Caco-2 (cell line): ENCODE data around the gene MCC. TPM values are rescaled to one million over a fixed set of nuclear protein-coding genes. Genes with fewer than 3 reads are reported as not detected.

Experiments
- BruUV-seq: library from RNA; stranded (reverse); fragments of 400-500 nt; replicated peaks from 2 replicates; lab custom pipeline; 2021; lab: Mats Ljungman, UMichigan
- CTCF ChIA-PET: fragments of 300-600 bp; sonication (Branson Sonifier 250); formaldehyde crosslinking; loops from one replicate; lab custom pipeline; 2022; ENCODE audit warnings: antibody characterized with exemption; lab: Charles Lee
- POLR2A ChIA-PET: fragments of 300-600 bp; sonication (Branson Sonifier 250); formaldehyde crosslinking; loops from one replicate; lab custom pipeline; 2022; ENCODE audit warnings: antibody characterized with exemption; lab: Charles Lee
- DNase-seq, 2 experiments: peaks; one replicate each; pipeline versions ENCODE4 v3.0.0 to v3.0.0-alpha.2; 2020 to 2022
- H3K27me3 ChIP-seq: replicated peaks from 2 replicates; pipeline ENCODE4 v1.6.0; 2011; ENCODE audit warnings: low read length; ENCODE audit not compliant: control insufficient read depth, insufficient read depth
- H3K36me3 ChIP-seq: 2 replicates; pipeline ENCODE4 v1.5.1; 2011; ENCODE audit warnings: low read length; ENCODE audit not compliant: control insufficient read depth, insufficient read depth
- H3K4me1 ChIP-seq: fragments of 250-450 bp; sonication (Bioruptor Pico); 2 replicates; pipeline ENCODE4 v1.5.1; 2020; ENCODE audit warnings: mild to moderate bottlenecking
- H3K4me3 ChIP-seq: 2 replicates; pipeline ENCODE4 v1.5.1; 2011; ENCODE audit warnings: low read depth, mild to moderate bottlenecking, control low read depth, low read length
- H3K9me3 ChIP-seq: fragments of 250-450 bp; sonication (Bioruptor Pico); 2 replicates; pipeline ENCODE4 v1.5.1; 2020; ENCODE audit warnings: mild to moderate bottlenecking, moderate library complexity
- H3K27ac Mint-ChIP-seq: one replicate; pipeline ENCODE4 v1.8.0; 2022; ENCODE audit warnings: mixed read lengths; ENCODE audit not compliant: unreplicated experiment
- H3K27me3 Mint-ChIP-seq: one replicate; pipeline ENCODE4 v1.8.0; 2022; ENCODE audit warnings: mixed read lengths; ENCODE audit not compliant: insufficient read depth, unreplicated experiment
- H3K36me3 Mint-ChIP-seq: one replicate; pipeline ENCODE4 v1.8.0; 2022; ENCODE audit warnings: mild to moderate bottlenecking, mixed read lengths; ENCODE audit not compliant: insufficient read depth, unreplicated experiment
- H3K4me1 Mint-ChIP-seq: one replicate; pipeline ENCODE4 v1.8.0; 2022; ENCODE audit warnings: low read depth, mixed read lengths; ENCODE audit not compliant: unreplicated experiment
- H3K4me3 Mint-ChIP-seq: one replicate; pipeline ENCODE4 v1.8.0; 2022; ENCODE audit warnings: mild to moderate bottlenecking, moderate library complexity, mixed read lengths; ENCODE audit not compliant: unreplicated experiment
- H3K9me3 Mint-ChIP-seq: one replicate; pipeline ENCODE4 v1.8.0; 2022; ENCODE audit warnings: mixed read lengths; ENCODE audit not compliant: unreplicated experiment
- CTCF ChIP-seq, 2 experiments: fragments of 200-600 bp in 1 of 2; IDR thresholded peaks; 1 replicate in 1 of 2; 2 replicates in 1 of 2; pipeline versions ENCODE4 v1.5.1 to v1.8.0; 2011 to 2022; ENCODE audit warnings: antibody characterized with exemption in 1 of 2, control low read depth in 1 of 2, inconsistent platforms in 1 of 2, low read depth in 1 of 2, low read length in 1 of 2, mild to moderate bottlenecking in 1 of 2, moderate library complexity in 1 of 2; ENCODE audit not compliant: insufficient read depth in 1 of 2, severe bottlenecking in 1 of 2, unreplicated experiment in 1 of 2
- intact Hi-C: fragments of 100-400 bp; cut with micrococcal nuclease; formaldehyde crosslinking; loops from one replicate; pipeline ENCODE4 v1.10.0; 2022; ENCODE audit not compliant: unreplicated experiment
- total RNA-seq: library from RNA; stranded (reverse); gene quantifications from 2 replicates; pipeline ENCODE4 v1.2.3, GENCODE V29; 2022

Gene MCC
- total RNA-seq, 1 experiment from 2014 or later: 0.09 TPM

GRCh38 chr5:113520899-113521298 lies 32.6 kb upstream of the MCC start:
- Mint-ChIP-seq H3K4me3 (no peak overlapping the region), H3K4me1 (no peaks in the 10 kb centered on the region), H3K36me3 (peaks cover 15% of the 10 kb centered on the region), H3K27ac (no peak overlapping the region), H3K9me3 (no peaks in the 10 kb centered on the region), H3K27me3 (no peaks in the 10 kb centered on the region)
- no peaks in the 10 kb centered on the region for H3K9me3 ChIP-seq
- ChIA-PET CTCF (no interaction called here), POLR2A (no interaction called here)
- DNase-seq: no peak
- intact Hi-C loops: no loop called here
- no peaks in the 10 kb centered on the region for H3K4me1 ChIP-seq
- H3K4me3 ChIP-seq: no peak overlapping the region
- no peaks in the 10 kb centered on the region; the same call in 1 of the 2 replicates for H3K36me3 ChIP-seq
- no TSS peak for BruUV-seq
- no peaks in the 10 kb centered on the region for H3K27me3 ChIP-seq
- no peak for TF ChIP-seq CTCF (IDR thresholded peaks at IDR 0.05; ENCODE audit: insufficient read depth in 1 of 2, low read depth in 1 of 2, low read length in 1 of 2, severe bottlenecking in 1 of 2, unreplicated experiment in 1 of 2)

- intact Hi-C loops: no loop called here
- H3K4me1 Mint-ChIP-seq: peaks cover 3% of the 10 kb centered on the region
- no peaks in the 10 kb centered on the region for H3K4me1 ChIP-seq
- H3K27me3 Mint-ChIP-seq: no peaks in the 10 kb centered on the region
- ChIA-PET POLR2A (no interaction called here), CTCF (no interaction called here)
- H3K4me3 ChIP-seq: no peak overlapping the region
- no TSS peak for BruUV-seq
- peaks cover 15% of the 10 kb centered on the region for H3K36me3 Mint-ChIP-seq
- DNase-seq: no peak
- no peak overlapping the region for H3K27ac Mint-ChIP-seq
- H3K36me3 ChIP-seq: no peaks in the 10 kb centered on the region; the same call in 1 of the 2 replicates
- no peaks in the 10 kb centered on the region for H3K9me3 Mint-ChIP-seq
- no peaks in the 10 kb centered on the region for H3K9me3 ChIP-seq
- H3K27me3 ChIP-seq: no peaks in the 10 kb centered on the region
- no peak for TF ChIP-seq CTCF (IDR thresholded peaks at IDR 0.05; ENCODE audit: insufficient read depth in 1 of 2, low read depth in 1 of 2, low read length in 1 of 2, severe bottlenecking in 1 of 2, unreplicated experiment in 1 of 2)
- H3K4me3 Mint-ChIP-seq: no peak overlapping the region
These were observed 32.2 kb upstream of the MCC start for GRCh38 chr5:113520429-113520828.

- Mint-ChIP-seq H3K27me3 (no peaks in the 10 kb centered on the region), H3K27ac (no peak overlapping the region), H3K36me3 (peaks cover 15% of the 10 kb centered on the region), H3K4me1 (peaks cover 6% of the 10 kb centered on the region), H3K4me3 (no peak overlapping the region), H3K9me3 (no peaks in the 10 kb centered on the region)
- no peak for TF ChIP-seq CTCF (IDR thresholded peaks at IDR 0.05; ENCODE audit: insufficient read depth in 1 of 2, low read depth in 1 of 2, low read length in 1 of 2, severe bottlenecking in 1 of 2, unreplicated experiment in 1 of 2)
- no peak for DNase-seq
- no TSS peak for BruUV-seq
- no peaks in the 10 kb centered on the region; the same call in 1 of the 2 replicates for H3K36me3 ChIP-seq
- no peaks in the 10 kb centered on the region for H3K4me1 ChIP-seq
- no peaks in the 10 kb centered on the region for H3K27me3 ChIP-seq
- no peaks in the 10 kb centered on the region for H3K9me3 ChIP-seq
- no peak overlapping the region for H3K4me3 ChIP-seq
- intact Hi-C loops: no loop called here
- ChIA-PET POLR2A (no interaction called here), CTCF (no interaction called here)
These were observed 31.2 kb upstream of the MCC start for GRCh38 chr5:113519412-113519811.
